ENCODE data around the gene ADCYAP1R1. TPM values are rescaled to one million over a fixed set of nuclear protein-coding genes. Genes with fewer than 3 reads are reported as not detected.

The ADCYAP1R1 gene
- total RNA-seq, 1 donor, result not detected

DNA sequence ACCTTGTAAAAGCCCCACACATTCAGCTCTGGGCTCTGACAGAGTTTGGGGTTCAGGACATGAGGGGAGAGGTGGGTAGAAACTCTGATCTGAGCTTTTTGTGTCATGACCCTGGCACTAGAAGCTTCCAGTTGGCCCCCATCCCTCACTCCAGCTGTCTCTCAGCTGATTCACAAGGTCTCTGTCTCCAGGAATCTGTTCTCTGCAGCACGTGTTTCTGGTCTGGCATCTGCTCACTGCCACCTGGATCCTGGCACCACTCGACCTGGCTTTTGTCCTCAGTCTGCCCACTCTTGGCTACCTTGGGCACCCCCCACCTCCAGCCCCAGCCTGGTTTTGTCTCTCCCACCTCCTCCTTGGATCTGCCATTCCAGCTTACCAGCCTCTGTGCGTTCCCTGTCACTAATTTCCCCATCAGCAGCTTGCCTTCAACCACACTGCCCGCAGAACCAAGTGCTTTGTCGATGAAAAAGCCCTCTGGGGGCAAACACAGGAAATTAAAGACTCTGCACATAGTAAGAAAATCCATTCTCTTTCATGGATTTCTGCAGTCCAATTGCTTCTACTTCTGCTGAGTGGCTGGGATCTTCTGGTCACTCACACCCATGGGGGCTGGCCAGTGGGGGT, 18.3 kb upstream of the ADCYAP1R1 start:
- DNase-seq (ENCODE audit: low read depth), result no peak
- TF ChIP-seq, protein P1, sequence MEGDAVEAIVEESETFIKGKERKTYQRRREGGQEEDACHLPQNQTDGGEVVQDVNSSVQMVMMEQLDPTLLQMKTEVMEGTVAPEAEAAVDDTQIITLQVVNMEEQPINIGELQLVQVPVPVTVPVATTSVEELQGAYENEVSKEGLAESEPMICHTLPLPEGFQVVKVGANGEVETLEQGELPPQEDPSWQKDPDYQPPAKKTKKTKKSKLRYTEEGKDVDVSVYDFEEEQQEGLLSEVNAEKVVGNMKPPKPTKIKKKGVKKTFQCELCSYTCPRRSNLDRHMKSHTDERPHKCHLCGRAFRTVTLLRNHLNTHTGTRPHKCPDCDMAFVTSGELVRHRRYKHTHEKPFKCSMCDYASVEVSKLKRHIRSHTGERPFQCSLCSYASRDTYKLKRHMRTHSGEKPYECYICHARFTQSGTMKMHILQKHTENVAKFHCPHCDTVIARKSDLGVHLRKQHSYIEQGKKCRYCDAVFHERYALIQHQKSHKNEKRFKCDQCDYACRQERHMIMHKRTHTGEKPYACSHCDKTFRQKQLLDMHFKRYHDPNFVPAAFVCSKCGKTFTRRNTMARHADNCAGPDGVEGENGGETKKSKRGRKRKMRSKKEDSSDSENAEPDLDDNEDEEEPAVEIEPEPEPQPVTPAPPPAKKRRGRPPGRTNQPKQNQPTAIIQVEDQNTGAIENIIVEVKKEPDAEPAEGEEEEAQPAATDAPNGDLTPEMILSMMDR (IDR thresholded peaks at IDR 0.05; ENCODE audit: insufficient read depth, low read length), result no peak
- H3K4me3 ChIP-seq (ENCODE audit: low read depth, low read length), result no peak overlapping the region

DNA sequence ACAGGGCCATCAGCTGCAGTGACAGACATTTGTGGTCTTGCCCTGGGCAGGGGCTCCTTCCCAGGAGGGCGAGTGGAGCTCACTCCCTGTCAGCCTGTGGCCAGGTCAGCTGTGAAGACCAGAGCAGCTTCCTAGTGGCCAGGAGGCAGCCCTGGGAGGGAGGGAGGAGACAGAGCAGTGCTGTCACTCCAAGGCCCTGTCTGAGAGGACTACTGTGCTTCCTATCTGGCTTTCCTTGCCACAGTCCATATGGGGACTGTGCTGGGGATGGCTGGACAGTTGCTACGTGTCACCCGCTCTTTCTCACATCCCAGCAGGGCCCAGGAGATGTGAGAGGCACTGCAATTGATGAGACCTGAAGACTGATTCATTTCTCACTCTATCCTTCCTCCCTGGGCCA, 15.2 kb upstream of the ADCYAP1R1 start:
- TF ChIP-seq, protein P1 (IDR thresholded peaks at IDR 0.05; ENCODE audit: insufficient read depth, low read length), result no peak
- no peak for DNase-seq (ENCODE audit: low read depth)

DNA sequence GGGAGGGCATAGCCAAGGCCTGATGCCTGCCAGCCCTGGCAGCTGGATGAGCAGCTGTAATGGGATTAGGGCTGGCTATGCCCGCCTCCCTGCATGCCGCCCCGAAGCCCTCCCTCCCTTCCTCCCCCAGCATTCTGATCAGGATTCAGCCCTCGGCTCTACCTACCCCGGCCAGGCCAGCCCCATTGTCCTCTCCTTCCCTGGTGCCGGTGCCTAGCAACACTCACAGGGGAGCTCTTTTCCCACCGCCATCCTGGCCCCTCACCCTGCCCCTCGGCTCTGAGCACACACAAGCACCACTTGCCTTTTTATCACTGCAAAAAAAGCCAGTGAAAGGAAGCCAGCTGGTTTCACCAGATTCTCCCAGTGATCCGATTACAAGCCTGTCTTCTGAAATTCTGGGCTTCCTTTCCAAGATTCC, 9.0 kb upstream of the ADCYAP1R1 start:
- TF ChIP-seq, protein P1 (IDR thresholded peaks at IDR 0.05; ENCODE audit: insufficient read depth, low read length), result no peak
- H3K4me3 ChIP-seq (ENCODE audit: low read depth, low read length), result no peak overlapping the region
- DNase-seq (ENCODE audit: low read depth), result no peak

More for the DNA sequence above, 15.2 kb upstream of the ADCYAP1R1 start:
- H3K4me3 ChIP-seq (ENCODE audit: low read depth, low read length), result no peak overlapping the region

DNA sequence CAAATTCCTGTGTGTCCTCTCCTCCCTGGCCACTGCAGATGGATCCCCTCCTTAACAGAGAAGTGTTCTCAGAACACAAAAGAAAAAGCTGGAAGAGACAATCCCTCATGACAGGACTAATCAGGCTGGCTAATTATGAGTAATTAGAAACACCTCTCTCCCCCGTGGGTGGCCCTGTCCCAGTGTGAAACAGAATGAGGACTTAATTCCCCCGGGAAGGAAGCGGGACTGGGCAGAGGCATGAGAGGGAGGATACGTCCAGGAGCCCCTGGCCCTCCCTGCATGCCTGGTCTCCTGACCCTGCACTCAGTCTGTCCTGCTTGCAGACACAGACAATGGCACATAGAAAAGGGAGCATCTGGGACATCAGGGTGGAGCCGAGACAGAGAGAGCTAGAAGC, 7.6 kb upstream of the ADCYAP1R1 start:
- TF ChIP-seq, protein P1 (IDR thresholded peaks at IDR 0.05; ENCODE audit: insufficient read depth, low read length), result no peak
- no peak overlapping the region for H3K4me3 ChIP-seq (ENCODE audit: low read depth, low read length)
- no peak for DNase-seq (ENCODE audit: low read depth)

DNA sequence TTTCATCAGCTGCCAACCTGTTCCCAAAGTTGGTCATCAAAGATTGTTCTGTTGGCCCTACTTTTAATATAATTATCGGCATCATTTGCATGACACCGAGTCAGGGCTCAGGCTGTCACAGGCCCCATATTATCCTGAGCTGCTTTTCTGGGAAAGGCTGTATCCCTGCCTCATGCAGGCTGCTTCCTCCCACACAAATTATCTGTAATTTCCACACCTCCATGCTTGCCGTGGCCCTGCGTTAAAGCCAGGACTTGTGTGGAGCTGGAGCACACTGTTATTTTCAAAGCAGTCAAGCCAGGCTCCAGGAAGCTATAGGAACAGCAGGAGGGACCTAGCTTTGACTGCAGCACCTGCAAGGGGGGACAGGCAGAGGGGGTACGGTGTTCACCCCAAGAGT, 5.4 kb upstream of the ADCYAP1R1 start:
- H3K4me3 ChIP-seq (ENCODE audit: low read depth, low read length), result no peak overlapping the region
- DNase-seq (ENCODE audit: low read depth), result no peak
- TF ChIP-seq, protein P1 (IDR thresholded peaks at IDR 0.05; ENCODE audit: insufficient read depth, low read length), result no peak

DNA sequence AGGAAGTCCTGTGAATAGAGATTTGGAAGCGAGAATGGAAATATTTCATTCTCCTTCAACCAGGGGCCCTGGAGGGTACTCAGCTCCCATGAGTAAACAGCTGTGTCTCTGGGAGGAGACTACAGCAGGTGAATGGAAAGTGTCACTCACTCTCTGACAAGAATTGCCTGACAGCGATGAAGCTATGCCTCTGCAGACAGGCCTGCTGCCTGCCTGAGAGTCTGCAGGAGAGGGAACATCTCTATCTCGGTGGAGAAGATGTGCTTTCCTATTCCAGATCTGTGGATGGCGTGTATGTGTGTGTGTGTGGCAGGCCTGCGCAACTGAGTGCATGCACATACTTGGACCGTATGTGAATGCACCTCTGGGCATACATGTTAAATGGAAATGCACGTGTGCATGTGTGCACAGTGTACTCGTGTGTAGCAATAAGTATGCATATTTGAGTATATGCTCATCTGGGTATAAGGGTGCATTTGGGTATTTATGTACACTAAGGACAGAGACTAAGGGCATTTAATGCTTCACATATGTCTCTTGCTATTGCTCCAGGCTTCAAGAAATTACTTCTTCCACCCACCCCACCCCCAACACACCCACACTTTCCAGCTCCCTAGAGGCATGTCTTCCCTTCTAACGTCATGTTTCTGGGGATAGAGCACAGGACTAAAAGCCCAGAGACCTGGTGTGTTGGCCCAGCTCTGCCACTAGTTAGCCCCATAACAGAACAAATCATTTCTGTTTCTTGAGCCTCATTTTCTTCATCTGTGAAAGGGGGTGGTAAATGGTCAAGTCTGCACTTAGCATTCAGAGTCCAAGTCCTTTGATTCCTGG, 4.6 kb upstream of the ADCYAP1R1 start:
- no peak overlapping the region for H3K4me3 ChIP-seq (ENCODE audit: low read depth, low read length)
- DNase-seq (ENCODE audit: low read depth), result no peak
- TF ChIP-seq, protein P1 (IDR thresholded peaks at IDR 0.05; ENCODE audit: insufficient read depth, low read length), result no peak

Measured in fibroblast of the aortic adventitia (primary cell).